Skeletal muscle satellite cell (primary cell): ENCODE results near the gene FAS.

Experiments
- H3K27me3 ChIP-seq: 2 replicates; pipeline ENCODE4 v1.7.0; 2013; ENCODE audit warnings: low read length; ENCODE audit not compliant: control insufficient read depth, insufficient read depth
- H3K36me3 ChIP-seq: 2 replicates; pipeline ENCODE4 v1.7.0; 2013; ENCODE audit warnings: mild to moderate bottlenecking, control low read depth, low read length; ENCODE audit not compliant: insufficient read depth
- H3K4me1 ChIP-seq: 2 replicates; pipeline ENCODE4 v1.7.0; 2013; ENCODE audit warnings: low read length; ENCODE audit not compliant: control insufficient read depth, insufficient read depth
- H3K4me2 ChIP-seq: 2 replicates; pipeline ENCODE4 v1.7.0; 2013; ENCODE audit warnings: mild to moderate bottlenecking, low read length
- H3K4me3 ChIP-seq: 2 replicates; pipeline ENCODE4 v1.7.0; 2013; ENCODE audit warnings: low read length
- H3K9ac ChIP-seq: 2 replicates; pipeline ENCODE4 v1.7.0; 2013; ENCODE audit warnings: mild to moderate bottlenecking, low read depth, low read length, moderate library complexity
- H3K9me3 ChIP-seq: replicated peaks from 2 replicates; pipeline ENCODE4 v1.7.0; 2013; ENCODE audit warnings: mild to moderate bottlenecking, control low read depth, low read length

FAS gene

DNA sequence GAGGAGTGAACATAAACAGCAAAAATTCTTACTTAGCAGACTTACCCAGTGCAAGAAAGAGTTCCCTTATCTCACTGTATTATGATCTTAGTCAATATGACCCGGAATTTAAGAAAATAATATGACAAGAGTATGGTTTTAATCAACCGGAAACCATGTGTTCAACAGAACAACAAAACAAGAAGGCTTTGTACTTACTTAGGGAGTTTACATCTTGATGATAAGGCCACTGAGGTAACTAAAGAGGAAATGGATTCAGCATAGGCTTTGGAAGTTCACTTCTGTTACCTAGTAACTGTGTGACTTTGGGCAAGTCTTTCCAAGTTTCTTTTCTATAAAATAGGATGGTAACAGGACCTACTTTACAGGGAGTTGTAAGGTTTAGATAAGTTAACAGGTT lies 7.4 kb upstream of the FAS start:
- Histone ChIP-seq H3K36me3 (no peaks in the 10 kb centered on the region), H3K9me3 (no peaks in the 10 kb centered on the region), H3K27me3 (no peaks in the 10 kb centered on the region), H3K4me1 (peaks cover 26% of the 10 kb centered on the region), H3K9ac (no peak overlapping the region), H3K4me3 (no peak overlapping the region), H3K4me2 (no peak overlapping the region)

DNA sequence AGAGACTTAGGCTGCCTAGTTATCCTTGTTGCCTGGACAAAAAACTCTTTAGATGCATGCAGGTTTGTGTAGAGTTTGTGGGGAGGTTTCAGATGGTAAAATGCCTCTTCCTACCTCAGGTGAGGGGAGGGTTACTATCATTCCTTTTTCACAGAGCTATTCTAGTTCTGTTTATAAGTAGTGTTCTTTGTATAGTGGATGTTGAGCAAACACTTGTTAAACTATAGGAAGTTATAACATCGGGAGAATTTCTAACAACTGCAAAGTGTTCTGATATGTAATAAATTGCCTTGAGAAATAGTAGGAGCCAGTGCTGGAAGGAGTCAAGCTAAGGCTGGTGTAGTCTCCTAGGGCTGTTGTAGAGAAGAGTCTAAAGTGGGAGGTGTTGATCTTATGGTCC lies 6.7 kb upstream of the FAS start:
- Histone ChIP-seq H3K4me2 (no peak overlapping the region), H3K27me3 (no peaks in the 10 kb centered on the region), H3K9me3 (no peaks in the 10 kb centered on the region), H3K36me3 (no peaks in the 10 kb centered on the region), H3K4me1 (peaks cover 26% of the 10 kb centered on the region), H3K9ac (no peak overlapping the region), H3K4me3 (no peak overlapping the region)

GRCh38 chr10:88984525-88984924 lies 6.1 kb upstream of the FAS start:
- Histone ChIP-seq H3K36me3 (no peaks in the 10 kb centered on the region), H3K4me3 (no peak overlapping the region), H3K27me3 (no peaks in the 10 kb centered on the region), H3K9me3 (no peaks in the 10 kb centered on the region), H3K4me2 (no peak overlapping the region), H3K4me1 (peaks cover 26% of the 10 kb centered on the region), H3K9ac (no peak overlapping the region)

DNA sequence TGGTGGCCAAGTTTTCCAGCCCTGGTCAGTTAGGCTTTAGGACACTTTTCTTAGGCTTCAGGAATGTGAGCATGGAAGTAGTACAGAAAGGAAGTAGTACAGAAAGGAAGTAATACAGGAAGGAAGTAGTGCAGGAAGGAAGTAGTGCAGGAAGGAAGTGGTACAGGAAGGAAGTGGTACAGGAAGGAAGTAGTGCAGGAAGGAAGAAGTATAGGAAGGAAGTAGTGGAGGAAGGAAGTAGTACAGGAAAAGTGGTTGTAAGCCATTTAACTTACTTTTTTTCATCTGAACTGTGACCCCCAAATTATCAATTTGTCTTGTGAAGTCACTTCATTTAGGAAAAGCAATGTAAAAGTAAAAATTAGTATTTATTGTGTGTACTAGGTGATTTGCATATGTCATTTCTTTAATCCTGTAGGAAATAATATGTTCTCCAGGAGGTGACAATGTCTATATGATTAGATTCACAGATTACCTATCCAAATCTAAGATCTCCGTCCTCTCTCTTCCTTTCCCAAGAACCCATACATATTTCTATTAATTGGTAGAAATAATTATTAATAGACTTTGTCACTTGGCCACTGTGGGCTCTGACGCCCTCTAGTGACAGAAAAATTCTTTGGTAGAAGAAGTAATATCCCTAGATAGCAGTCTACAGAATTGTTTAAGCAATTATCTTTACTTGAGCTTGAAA lies 3.9 kb upstream of the FAS start:
- Histone ChIP-seq H3K4me2 (no peak overlapping the region), H3K36me3 (no peaks in the 10 kb centered on the region), H3K9me3 (no peaks in the 10 kb centered on the region), H3K27me3 (no peaks in the 10 kb centered on the region), H3K9ac (no peak overlapping the region), H3K4me1 (peaks cover 13% of the 10 kb centered on the region), H3K4me3 (no peak overlapping the region)

GRCh38 chr10:88987243-88987725 lies 3.3 kb upstream of the FAS start:
- peaks cover 12% of the 10 kb centered on the region for H3K4me1 ChIP-seq
- H3K36me3 ChIP-seq: no peaks in the 10 kb centered on the region
- H3K9me3 ChIP-seq: no peaks in the 10 kb centered on the region
- H3K4me2 ChIP-seq: no peak overlapping the region
- no peaks in the 10 kb centered on the region for H3K27me3 ChIP-seq
- no peak overlapping the region for H3K9ac ChIP-seq
- H3K4me3 ChIP-seq: no peak overlapping the region

DNA sequence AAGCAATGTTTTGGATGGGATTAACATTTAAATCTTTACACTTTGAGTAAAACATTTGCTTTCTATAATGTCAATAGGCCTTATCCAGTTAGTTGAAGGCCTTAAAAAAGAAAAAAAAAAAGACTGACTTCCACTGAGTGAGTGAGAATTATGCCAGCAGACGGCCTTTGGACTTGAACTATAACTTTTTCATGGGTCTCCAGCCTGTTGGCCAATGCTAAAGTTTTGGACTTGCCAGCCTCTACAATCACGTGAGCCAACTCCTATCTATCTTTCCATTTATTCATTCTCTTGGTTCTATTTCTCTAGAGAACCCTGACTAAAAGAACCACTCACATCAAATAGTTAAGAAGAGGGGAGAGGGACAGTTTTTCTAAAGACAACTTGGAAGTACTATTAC lies 2.8 kb upstream of the FAS start:
- Histone ChIP-seq H3K36me3 (no peaks in the 10 kb centered on the region), H3K4me3 (no peak overlapping the region), H3K9ac (no peak overlapping the region), H3K4me2 (no peak overlapping the region), H3K4me1 (peaks cover 15% of the 10 kb centered on the region), H3K27me3 (no peaks in the 10 kb centered on the region), H3K9me3 (no peaks in the 10 kb centered on the region)

DNA sequence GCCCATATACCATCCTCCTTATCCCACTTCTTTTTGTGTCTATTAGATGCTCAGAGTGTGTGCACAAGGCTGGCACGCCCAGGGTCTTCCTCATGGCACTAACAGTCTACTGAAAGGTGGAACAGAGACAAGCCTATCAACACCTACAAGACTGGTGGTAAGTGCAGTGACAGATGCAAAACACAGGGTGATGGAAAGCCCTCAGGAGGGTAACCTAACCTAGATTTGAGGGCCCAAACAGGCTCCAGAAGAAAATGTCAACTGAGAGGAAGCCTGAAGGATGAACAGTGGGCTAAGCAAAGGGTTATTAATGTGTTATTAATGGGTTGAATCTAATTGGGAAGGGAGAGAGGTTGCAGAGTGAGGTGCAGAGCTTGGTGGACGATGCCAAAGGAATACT lies 1.2 kb upstream of the FAS start:
- Histone ChIP-seq H3K4me1 (peaks cover 29% of the 10 kb centered on the region), H3K4me3 (peak overlapping the region; percentile 84)

GRCh38 chr10:88989824-88990383 lies 694 bp upstream of the FAS start:
- Histone ChIP-seq H3K4me1 (peaks cover 29% of the 10 kb centered on the region), H3K27me3 (no peaks in the 10 kb centered on the region), H3K4me2 (peak overlapping the region; percentile 92), H3K9me3 (no peaks in the 10 kb centered on the region), H3K9ac (peak overlapping the region; percentile 95), H3K36me3 (no peaks in the 10 kb centered on the region), H3K4me3 (peak overlapping the region; percentile 84)

More for the DNA sequence above, 1.2 kb upstream of the FAS start:
- Histone ChIP-seq H3K9me3 (no peaks in the 10 kb centered on the region), H3K27me3 (no peaks in the 10 kb centered on the region), H3K9ac (peak overlapping the region; percentile 95), H3K4me2 (peak overlapping the region; percentile 92), H3K36me3 (no peaks in the 10 kb centered on the region)

DNA sequence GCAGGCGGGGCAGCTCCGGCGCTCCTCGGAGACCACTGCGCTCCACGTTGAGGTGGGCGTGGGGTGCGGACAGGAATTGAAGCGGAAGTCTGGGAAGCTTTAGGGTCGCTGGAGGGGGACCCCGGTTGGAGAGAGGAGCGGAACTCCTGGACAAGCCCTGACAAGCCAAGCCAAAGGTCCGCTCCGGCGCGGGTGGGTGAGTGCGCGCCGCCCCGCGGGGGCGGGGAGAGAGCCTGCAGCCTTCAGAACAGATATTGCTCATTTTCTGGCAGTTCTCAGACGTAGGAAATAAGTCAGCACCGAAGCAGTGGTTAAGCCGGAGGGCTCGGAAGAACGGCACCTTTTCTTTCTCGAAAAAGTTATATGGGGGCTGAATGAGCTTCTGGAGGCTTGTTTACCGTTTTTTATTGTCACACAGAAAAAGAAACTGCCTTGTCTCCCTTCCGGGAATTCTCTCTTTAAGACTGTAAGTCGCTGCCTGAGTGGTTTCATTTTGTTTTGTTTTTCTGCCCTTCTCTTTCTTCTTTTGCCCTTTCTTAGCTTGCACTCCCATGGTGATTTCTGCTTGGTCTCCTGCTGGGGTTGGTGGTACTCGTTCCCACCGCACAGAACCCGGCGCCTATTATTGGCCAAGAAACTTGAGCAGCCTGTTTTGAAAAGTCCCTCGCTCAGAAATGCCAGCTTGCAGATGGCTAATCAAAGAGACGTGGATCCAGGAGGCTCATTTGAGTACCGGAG lies 732 bp downstream of the FAS start:
- peak overlapping the region; percentile 95 for H3K9ac ChIP-seq
- peak overlapping the region; percentile 84 for H3K4me3 ChIP-seq
- peaks cover 39% of the 10 kb centered on the region for H3K4me1 ChIP-seq
- no peaks in the 10 kb centered on the region for H3K9me3 ChIP-seq
- no peaks in the 10 kb centered on the region for H3K27me3 ChIP-seq
- H3K36me3 ChIP-seq: no peaks in the 10 kb centered on the region
- H3K4me2 ChIP-seq: peak overlapping the region; percentile 92

DNA sequence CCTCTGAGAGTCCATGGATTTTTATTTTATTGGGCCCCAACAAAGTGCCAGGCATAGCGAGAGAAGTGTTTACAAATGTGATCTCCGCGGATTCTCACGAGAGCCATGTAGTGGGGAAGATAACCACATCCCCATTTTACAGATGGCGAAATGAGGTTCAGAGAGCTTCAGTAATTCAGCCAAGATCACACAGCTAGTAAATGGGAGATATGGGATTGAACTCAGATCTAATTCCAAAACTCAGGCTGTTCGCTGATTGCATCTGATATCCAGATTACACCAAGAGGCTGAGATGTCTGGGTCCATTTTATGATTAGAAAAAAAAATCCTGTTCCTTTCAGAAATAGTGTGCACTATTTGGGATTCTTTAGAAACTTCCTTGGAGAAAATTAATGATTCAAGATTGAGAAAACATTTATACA lies 1.3 kb downstream of the FAS start:
- peaks cover 39% of the 10 kb centered on the region for H3K4me1 ChIP-seq
- peak overlapping the region; percentile 92 for H3K4me2 ChIP-seq
- peak overlapping the region; percentile 84 for H3K4me3 ChIP-seq
- no peaks in the 10 kb centered on the region for H3K36me3 ChIP-seq
- H3K9me3 ChIP-seq: no peaks in the 10 kb centered on the region
- H3K9ac ChIP-seq: peak overlapping the region; percentile 95
- no peaks in the 10 kb centered on the region for H3K27me3 ChIP-seq

- Histone ChIP-seq H3K4me2 (peak overlapping the region; percentile 92), H3K36me3 (no peaks in the 10 kb centered on the region), H3K9ac (peak overlapping the region; percentile 95), H3K4me1 (peaks cover 39% of the 10 kb centered on the region), H3K27me3 (no peaks in the 10 kb centered on the region), H3K9me3 (no peaks in the 10 kb centered on the region), H3K4me3 (peak overlapping the region; percentile 84)
Observed at GRCh38 chr10:88992921-88993524, 2.4 kb downstream of the FAS start.
